GM21360 (cell line): ENCODE data around the gene CIAO2A.

ENCODE experiments used
- ATAC-seq: cut with Tn5 transposase; IDR thresholded peaks from one replicate; pipeline ENCODE4 v1.9.1; 2021; ENCODE audit warnings: mild to moderate bottlenecking, moderate library complexity; ENCODE audit not compliant: unreplicated experiment

Gene CIAO2A

GRCh38 chr15:64045101-64045435 lies 48.6 kb downstream of the CIAO2A start:
- ATAC-seq: no peak

GRCh38 chr15:64044300-64045100 lies 49.1 kb downstream of the CIAO2A start:
- no peak for ATAC-seq

DNA sequence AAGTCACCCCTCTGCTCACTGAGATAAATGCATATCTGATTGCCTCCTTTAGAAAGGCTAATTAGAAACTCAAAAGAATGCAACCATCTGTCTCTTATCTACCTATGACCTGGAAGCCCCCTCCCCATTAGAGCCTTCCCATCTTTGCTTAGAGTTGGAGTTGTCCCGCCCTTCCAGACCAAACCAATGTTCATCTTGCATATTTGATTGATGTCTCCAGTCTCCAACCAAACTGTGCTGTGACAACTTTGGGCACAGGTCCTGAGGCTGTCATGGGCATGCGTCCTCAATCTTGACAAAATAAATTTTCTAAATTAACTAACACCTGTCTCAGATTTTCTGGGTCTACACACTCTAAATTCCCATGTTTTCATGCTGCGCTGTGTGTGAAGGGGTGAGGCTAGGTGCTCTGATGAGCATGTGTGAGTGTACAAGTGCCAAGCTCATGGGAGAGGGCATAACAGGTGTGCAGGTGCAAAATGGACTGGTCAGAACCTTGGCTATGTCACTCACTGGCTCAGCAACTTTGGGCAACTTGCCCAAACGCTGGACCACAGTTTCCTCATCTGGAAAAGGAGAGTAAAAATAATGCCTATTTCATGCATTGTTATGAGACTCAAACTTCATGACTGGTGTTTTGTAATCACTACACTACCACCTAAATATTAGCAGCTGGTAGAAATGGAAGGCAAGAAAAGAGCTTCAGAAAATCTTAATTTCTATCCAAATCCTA lies 54.6 kb downstream of the CIAO2A start:
- no peak for ATAC-seq

DNA sequence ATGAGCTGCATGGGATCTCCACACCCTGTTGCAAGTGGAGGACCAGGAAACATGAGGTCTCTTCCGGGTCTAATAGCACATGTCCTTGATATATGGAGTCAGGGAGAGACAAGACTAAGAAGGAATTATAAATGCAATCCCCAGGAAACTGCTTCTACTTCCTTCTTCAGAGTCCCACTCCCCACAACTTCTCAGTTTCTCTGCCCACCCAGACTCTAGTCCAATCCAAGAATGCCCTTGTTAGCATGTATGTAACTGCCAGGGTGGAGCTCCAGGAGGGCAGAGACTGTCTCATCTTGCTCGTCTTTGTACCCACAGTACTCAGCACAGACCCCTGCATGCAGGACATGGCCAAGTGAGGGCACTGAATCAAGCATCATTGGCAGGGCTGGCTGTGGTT lies 55.7 kb downstream of the CIAO2A start:
- no peak for ATAC-seq

DNA sequence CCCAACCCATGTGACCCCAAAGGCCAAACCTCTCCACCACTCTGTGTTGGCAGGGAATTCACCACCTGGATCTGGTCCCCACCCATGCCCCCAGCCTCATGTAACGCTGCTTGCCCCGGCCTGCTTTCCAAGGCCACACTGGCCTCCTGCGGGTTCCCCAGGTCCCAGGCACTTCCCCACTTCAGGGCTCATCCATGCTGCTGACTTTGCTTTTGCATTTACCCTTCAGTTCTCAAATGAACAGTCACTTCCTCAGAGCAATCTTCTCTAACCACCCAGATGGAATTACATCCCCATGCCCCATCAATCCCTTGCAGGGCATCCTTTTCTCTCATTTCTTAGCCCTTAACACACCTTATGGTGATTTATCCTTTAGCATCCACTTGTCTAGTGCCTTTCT lies 56.5 kb downstream of the CIAO2A start:
- no peak for ATAC-seq

DNA sequence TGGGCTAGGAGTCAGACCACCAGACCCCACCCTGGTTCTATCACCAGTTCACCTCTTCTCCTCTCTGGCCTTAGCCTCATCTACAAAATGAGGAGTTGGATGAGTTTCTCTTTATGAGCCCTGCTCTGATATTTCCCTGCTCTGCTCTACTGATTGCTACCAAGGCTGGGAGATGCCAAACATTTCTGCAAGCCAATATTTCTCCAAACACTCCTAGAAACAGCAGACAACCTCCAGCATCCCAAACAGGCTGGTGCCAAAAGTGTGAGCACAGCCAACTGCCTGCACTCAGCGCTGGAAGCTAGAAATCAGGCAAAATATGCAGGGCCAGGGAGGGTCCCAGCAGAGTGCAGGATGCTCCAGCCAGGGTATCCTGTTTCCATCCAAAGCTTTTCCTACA lies 58.1 kb downstream of the CIAO2A start:
- ATAC-seq: no peak

- no peak for ATAC-seq
These were observed 59.1 kb downstream of the CIAO2A start for GRCh38 chr15:64034519-64034918.

- no peak for ATAC-seq
These were observed 61.3 kb downstream of the CIAO2A start for GRCh38 chr15:64032329-64032728.

DNA sequence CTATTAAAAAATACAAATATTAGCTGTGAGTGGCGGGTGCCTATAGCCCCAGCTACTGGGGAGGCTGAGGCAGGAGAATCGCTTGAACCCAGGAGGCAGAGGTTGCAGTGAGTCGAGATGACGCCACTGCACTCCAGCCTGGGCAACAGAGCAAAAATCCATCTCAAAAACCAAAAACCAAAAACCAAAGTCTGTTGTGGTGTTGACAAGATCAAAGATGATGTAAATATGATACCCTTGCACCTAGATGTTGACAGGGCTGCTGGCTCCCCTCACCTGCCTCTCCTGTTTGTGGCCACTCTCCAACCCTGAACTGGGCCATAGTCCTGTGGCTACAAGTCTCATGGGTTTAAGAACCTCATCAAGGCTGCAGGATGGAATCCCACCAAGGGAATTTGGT lies 63.5 kb downstream of the CIAO2A start:
- no peak for ATAC-seq

DNA sequence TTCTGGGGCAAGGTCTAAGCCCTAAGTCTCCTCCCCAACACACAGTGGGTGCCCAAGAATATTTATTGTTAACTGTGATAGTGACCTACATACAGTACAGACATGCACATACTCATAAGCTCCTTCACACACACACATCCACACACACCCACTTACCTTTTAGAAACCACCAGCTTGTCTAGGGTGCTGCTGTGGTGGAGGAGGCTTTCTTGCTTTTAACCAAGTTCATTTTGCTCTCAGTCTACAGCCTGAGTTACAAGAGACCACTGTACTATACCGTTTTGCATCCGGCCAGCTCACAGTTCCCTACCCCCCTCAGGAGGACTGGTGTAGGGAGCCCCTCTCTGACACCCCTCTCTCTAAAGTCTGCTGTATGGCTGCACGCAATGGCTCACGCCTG lies 64.0 kb downstream of the CIAO2A start:
- no peak for ATAC-seq

GRCh38 chr15:64029110-64029509 lies 64.5 kb downstream of the CIAO2A start:
- ATAC-seq: no peak

DNA sequence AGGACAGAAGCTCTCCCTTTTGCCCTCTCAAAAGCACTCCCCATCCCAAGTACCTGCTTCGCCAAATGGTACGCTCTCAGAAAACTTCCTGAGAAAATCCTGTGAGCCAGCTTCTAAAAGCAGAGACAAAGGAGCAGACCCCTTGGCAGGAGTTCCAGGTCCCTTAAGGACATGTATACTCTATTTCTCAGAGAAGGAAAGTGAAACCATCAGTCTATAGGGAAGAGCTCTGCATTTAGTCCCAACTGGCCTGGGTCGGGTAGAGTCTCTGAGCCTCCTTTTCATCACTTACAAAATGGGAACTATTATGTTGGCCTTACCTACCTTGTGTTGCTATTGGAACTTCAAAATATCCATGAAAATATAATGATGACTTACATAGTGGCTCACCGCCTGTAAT lies 67.0 kb downstream of the CIAO2A start:
- ATAC-seq: no peak

GRCh38 chr15:64024172-64025050 lies 69.2 kb downstream of the CIAO2A start:
- no peak for ATAC-seq

DNA sequence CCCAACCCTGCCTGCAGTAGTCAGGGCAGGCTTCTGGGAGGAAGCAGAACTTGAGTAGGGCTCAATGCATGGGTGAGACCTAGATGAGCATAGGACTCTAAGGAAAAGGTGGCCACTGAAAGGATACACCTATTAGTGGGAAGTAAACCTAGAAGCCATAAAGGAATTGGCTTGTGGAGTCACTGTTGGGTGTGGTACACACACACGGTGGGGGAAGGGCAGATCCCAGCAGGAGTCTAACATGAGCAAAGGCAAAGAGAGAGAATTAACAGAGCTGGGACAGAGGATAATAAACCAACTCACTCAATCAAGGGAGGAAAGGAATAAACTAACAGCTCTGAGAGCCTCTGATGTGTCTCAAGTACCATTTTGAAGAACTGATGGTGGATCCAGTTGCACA lies 70.4 kb downstream of the CIAO2A start:
- ATAC-seq: no peak

- no peak for ATAC-seq
These were observed 71.1 kb downstream of the CIAO2A start for GRCh38 chr15:64022571-64022970.
